Right atrium auricular region (tissue), 2 donors: ENCODE measurements around the gene OMP. TPM values are rescaled to one million over a fixed set of nuclear protein-coding genes. Genes with fewer than 3 reads are reported as not detected.

Experiments
- DNase-seq: peaks from one replicate; pipeline ENCODE4 v3.0.0-alpha.2; 2019; ENCODE audit warnings: low spot score
- H3K27ac ChIP-seq, 2 donors: fragments of 200-600 bp; sonication (generic); 1 replicate in 1 of 2; 2 replicates in 1 of 2; pipeline ENCODE4 v1.5.1; 2016 to 2019
- H3K27me3 ChIP-seq, 2 donors: fragments of 200-600 bp; sonication (generic); one replicate each; pipeline versions ENCODE4 v1.5.1 to v1.6.0; 2017 to 2019
- H3K36me3 ChIP-seq: fragments of 200-600 bp; sonication (generic); one replicate; pipeline ENCODE4 v1.5.1; 2016
- H3K4me1 ChIP-seq, 2 donors: fragments of 200-600 bp; sonication (generic); one replicate each; pipeline versions ENCODE4 v1.5.1 to v1.6.0; 2017 to 2019
- H3K4me3 ChIP-seq, 2 donors: fragments of 200-600 bp; sonication (generic); 1 replicate in 1 of 2; 2 replicates in 1 of 2; pipeline ENCODE4 v1.5.1; 2017 to 2019; ENCODE audit warnings: mild to moderate bottlenecking in 1 of 2, moderate library complexity in 1 of 2
- H3K9me3 ChIP-seq, 2 donors: fragments of 200-600 bp; sonication (generic); one replicate each; pipeline ENCODE4 v1.5.1; 2019
- CTCF ChIP-seq, 2 donors: fragments of 200-600 bp; sonication (generic); IDR thresholded peaks; one replicate each; pipeline ENCODE4 v1.5.1; 2019; ENCODE audit warnings: antibody characterized with exemption in 2 of 2
- total RNA-seq, 2 donors: library from RNA; depleted of rRNA; stranded (reverse); fragments of >200 nt; gene quantifications; one replicate each; pipeline ENCODE4 v1.1.0, GENCODE V29; 2016

Gene OMP
- total RNA-seq, 2 donors from 2014 or later: not detected

GRCh38 chr11:77136784-77137420 is 34.3 kb downstream of the OMP start:
- Histone ChIP-seq H3K4me1 (peaks cover 0 to 18% of the 10 kb centered on the region in 2 donors), H3K36me3 (no peaks in the 10 kb centered on the region), H3K4me3 (no peak overlapping the region), H3K9me3 (no peaks in the 10 kb centered on the region), H3K27me3 (no peaks in the 10 kb centered on the region), H3K27ac (no peak overlapping the region)
- no peak for TF ChIP-seq CTCF (IDR thresholded peaks at IDR 0.05)
- no peak for DNase-seq

- Histone ChIP-seq H3K27me3 (no peaks in the 10 kb centered on the region), H3K9me3 (no peaks in the 10 kb centered on the region), H3K27ac (no peak overlapping the region), H3K36me3 (no peaks in the 10 kb centered on the region), H3K4me3 (no peak overlapping the region), H3K4me1 (peaks cover 0 to 18% of the 10 kb centered on the region in 2 donors)
- TF ChIP-seq CTCF (IDR thresholded peaks at IDR 0.05): no peak
- DNase-seq: no peak
Measured at GRCh38 chr11:77137421-77137820, 34.8 kb downstream of the OMP start.

- H3K4me1 ChIP-seq: peaks cover 0 to 18% of the 10 kb centered on the region in 2 donors
- H3K36me3 ChIP-seq: no peaks in the 10 kb centered on the region
- H3K27me3 ChIP-seq: no peaks in the 10 kb centered on the region
- no peak for TF ChIP-seq CTCF (IDR thresholded peaks at IDR 0.05)
- H3K9me3 ChIP-seq: no peaks in the 10 kb centered on the region
- no peak overlapping the region for H3K4me3 ChIP-seq
- DNase-seq: no peak
- no peak overlapping the region for H3K27ac ChIP-seq
Measured at GRCh38 chr11:77138106-77138649, 35.5 kb downstream of the OMP start.

GRCh38 chr11:77139201-77139600 is 36.6 kb downstream of the OMP start:
- H3K9me3 ChIP-seq: no peaks in the 10 kb centered on the region
- no peaks in the 10 kb centered on the region for H3K27me3 ChIP-seq
- no peak overlapping the region for H3K4me3 ChIP-seq
- no peak overlapping the region for H3K27ac ChIP-seq
- no peak for TF ChIP-seq CTCF (IDR thresholded peaks at IDR 0.05)
- H3K36me3 ChIP-seq: no peaks in the 10 kb centered on the region
- peaks cover 0 to 18% of the 10 kb centered on the region in 2 donors for H3K4me1 ChIP-seq
- no peak for DNase-seq

- H3K27me3 ChIP-seq: no peaks in the 10 kb centered on the region
- H3K4me3 ChIP-seq: no peak overlapping the region
- peaks cover 0 to 18% of the 10 kb centered on the region in 2 donors for H3K4me1 ChIP-seq
- H3K9me3 ChIP-seq: no peaks in the 10 kb centered on the region
- TF ChIP-seq CTCF (IDR thresholded peaks at IDR 0.05): no peak
- peak overlapping the region; percentile 35 to 54 for H3K27ac ChIP-seq
- DNase-seq: peak; percentile 72
- H3K36me3 ChIP-seq: no peaks in the 10 kb centered on the region
Measured at GRCh38 chr11:77140231-77140851, 37.7 kb downstream of the OMP start.
